Measurements from ENCODE around the gene TBC1D7. TPM values are rescaled to one million over a fixed set of nuclear protein-coding genes. Genes with fewer than 3 reads are reported as not detected.

Gene TBC1D7
- total RNA-seq, 1 donor from 2014 or later = 27.3 TPM

DNA sequence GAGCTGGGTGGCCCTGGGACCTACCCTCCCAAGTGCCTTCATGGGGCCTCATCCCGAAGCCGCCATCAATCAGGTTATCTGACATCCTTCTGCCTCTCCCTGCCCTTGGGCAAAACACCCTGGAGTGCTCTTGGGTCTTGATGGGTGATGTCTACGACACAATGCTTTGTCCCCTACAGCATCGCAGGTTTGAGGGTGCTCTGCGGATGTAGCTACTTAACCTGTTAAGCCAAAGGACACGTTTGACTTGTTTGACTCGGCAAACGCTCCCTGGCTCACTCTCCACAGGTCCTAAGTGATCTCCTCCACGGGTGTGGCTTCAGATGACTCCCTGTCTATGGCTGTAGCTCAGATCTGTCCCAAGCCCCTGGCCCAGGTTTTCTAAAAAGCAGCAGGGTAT, 35.6 kb downstream of the TBC1D7 start:
- DNase-seq (ENCODE audit: low spot score) = no peak
- peaks cover 46% of the 10 kb centered on the region for H3K36me3 Mint-ChIP-seq (ENCODE audit: low read depth)
- H3K4me1 Mint-ChIP-seq (ENCODE audit: low read depth) = no peaks in the 10 kb centered on the region
- no peak overlapping the region for H3K27ac Mint-ChIP-seq
- intact Hi-C loops (cut with micrococcal nuclease) = no loop called here
- H3K4me3 Mint-ChIP-seq = no peak overlapping the region
- H3K9me3 Mint-ChIP-seq = peaks cover 12% of the 10 kb centered on the region
- H3K27me3 Mint-ChIP-seq (ENCODE audit: insufficient read depth) = no peaks in the 10 kb centered on the region

DNA sequence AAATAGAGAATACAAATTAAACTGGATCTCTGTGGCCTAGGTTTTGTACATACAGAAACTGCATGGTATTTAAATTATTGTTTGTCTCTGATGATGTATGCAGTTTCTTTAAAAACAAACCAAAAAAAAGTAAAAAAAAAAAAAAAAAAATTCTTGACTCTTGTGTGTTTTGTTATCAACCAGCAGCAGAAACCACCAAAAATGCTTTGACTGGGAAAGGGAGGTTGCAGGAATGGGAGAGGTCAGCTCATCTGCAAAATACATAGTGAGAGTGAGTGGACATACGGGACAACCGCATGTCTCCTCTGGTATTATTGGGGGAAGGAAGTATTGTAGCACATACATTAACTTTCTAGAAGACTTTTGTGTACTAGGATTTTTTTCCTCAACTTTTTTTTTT, 38.0 kb downstream of the TBC1D7 start:
- Mint-ChIP-seq H3K9me3 (peaks cover 29% of the 10 kb centered on the region), H3K27ac (no peak overlapping the region), H3K27me3 (ENCODE audit: insufficient read depth) (no peaks in the 10 kb centered on the region), H3K36me3 (ENCODE audit: low read depth) (peaks cover 61% of the 10 kb centered on the region), H3K4me1 (ENCODE audit: low read depth) (no peaks in the 10 kb centered on the region), H3K4me3 (no peak overlapping the region)
- DNase-seq (ENCODE audit: low spot score) = no peak
- intact Hi-C loops (cut with micrococcal nuclease) = no loop called here

DNA sequence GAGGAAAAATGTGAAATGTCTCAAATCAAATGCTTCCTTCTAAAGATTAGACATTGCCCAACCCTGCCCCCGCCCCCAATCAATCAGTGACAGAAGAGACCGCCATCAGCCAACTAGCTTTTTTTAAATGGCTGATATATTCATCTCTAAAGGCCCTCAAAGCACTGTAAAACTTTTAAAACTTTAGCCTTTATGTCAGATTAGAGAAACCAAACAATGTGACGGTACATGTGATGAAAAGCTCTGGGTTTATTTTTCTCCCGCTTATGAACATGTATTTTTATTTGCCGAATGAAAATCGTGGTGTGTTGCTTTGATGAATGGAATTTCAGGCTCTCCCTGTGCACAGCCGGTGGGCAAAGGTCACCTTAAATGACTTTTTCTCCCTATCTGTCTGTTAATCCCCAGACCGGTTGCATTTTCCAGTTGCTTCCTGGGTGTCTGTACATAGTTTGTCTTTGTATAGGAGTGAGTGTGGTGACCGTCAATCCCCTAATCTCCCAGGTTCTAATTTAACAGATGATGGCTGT, 38.5 kb downstream of the TBC1D7 start:
- H3K36me3 Mint-ChIP-seq (ENCODE audit: low read depth) = peaks cover 58% of the 10 kb centered on the region
- no peaks in the 10 kb centered on the region for H3K27me3 Mint-ChIP-seq (ENCODE audit: insufficient read depth)
- H3K9me3 Mint-ChIP-seq = peaks cover 29% of the 10 kb centered on the region
- DNase-seq (ENCODE audit: low spot score) = no peak
- no peak overlapping the region for H3K27ac Mint-ChIP-seq
- no peak overlapping the region for H3K4me3 Mint-ChIP-seq
- intact Hi-C loops (cut with micrococcal nuclease) = no loop called here
- H3K4me1 Mint-ChIP-seq (ENCODE audit: low read depth) = no peaks in the 10 kb centered on the region

DNA sequence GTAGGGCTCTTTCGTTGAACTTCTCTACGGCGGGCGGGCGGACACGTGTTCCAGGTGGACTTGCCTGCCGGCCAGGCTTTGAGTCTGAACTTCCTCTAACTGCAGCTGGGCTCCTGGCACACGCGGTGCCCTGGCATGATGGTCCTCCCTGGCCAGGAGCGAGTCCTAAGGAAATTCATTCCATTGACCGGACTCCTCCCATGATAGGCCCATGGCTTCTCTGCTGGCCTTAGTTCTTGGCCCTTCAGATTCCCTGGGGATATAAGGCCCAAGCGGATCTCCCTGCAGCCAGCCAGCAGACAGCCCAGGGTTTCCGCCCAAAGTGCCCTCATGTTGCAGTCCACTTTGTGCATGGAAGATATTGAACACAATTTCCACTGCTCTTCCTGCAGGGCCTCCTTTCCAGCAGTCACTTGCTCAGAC, 39.4 kb downstream of the TBC1D7 start:
- peaks cover 50% of the 10 kb centered on the region for H3K36me3 Mint-ChIP-seq (ENCODE audit: low read depth)
- no peaks in the 10 kb centered on the region for H3K4me1 Mint-ChIP-seq (ENCODE audit: low read depth)
- intact Hi-C loops (cut with micrococcal nuclease) = no loop called here
- H3K27me3 Mint-ChIP-seq (ENCODE audit: insufficient read depth) = no peaks in the 10 kb centered on the region
- no peak overlapping the region for H3K27ac Mint-ChIP-seq
- no peak for DNase-seq (ENCODE audit: low spot score)
- no peak overlapping the region for H3K4me3 Mint-ChIP-seq
- H3K9me3 Mint-ChIP-seq = peaks cover 29% of the 10 kb centered on the region

DNA sequence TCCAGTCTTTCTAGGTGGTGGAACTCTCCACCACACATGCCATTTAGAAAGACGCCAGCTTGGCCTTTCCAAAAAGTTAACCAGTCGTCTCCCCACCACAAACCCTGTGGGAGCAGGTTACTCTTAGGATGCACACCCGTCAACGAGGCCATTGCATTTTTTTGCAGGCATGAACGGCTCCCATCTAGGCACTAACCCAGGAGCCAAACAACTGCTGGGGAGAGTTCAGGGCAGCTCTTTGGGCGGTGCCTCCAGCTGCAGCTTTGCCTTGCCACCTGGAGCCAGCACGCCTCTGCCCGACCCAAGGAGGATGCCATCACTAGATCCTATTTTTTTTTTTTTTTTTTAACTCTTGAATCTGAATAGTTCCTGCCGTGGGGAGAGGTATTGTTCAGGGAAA, 39.9 kb downstream of the TBC1D7 start:
- Mint-ChIP-seq H3K4me3 (no peak overlapping the region), H3K27ac (no peak overlapping the region), H3K4me1 (ENCODE audit: low read depth) (no peaks in the 10 kb centered on the region), H3K36me3 (ENCODE audit: low read depth) (peaks cover 47% of the 10 kb centered on the region), H3K9me3 (peaks cover 29% of the 10 kb centered on the region), H3K27me3 (ENCODE audit: insufficient read depth) (no peaks in the 10 kb centered on the region)
- intact Hi-C loops (cut with micrococcal nuclease) = no loop called here
- DNase-seq (ENCODE audit: low spot score) = no peak

DNA sequence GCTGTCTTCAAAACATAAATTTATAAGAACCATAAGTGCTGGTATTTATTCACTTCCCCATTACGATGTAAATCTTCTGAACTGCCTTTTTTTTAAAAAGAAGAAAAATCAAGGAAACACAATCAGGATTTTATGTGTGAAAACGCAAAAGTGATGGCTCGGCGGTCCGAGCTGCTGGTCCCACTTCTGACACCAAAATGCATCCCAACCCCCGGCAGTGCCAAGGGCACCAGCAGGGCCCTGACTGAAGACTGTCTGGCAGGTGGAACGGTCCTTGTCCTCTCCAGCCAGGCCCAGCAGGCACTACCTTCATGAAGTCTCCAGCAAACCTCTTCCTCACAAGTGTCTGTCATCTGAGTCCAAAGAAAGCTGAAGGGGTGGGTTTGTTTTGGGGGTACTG, 41.2 kb downstream of the TBC1D7 start:
- DNase-seq (ENCODE audit: low spot score) = no peak
- H3K27me3 Mint-ChIP-seq (ENCODE audit: insufficient read depth) = no peaks in the 10 kb centered on the region
- intact Hi-C loops (cut with micrococcal nuclease) = no loop called here
- H3K27ac Mint-ChIP-seq = no peak overlapping the region
- H3K36me3 Mint-ChIP-seq (ENCODE audit: low read depth) = peaks cover 41% of the 10 kb centered on the region
- H3K9me3 Mint-ChIP-seq = peaks cover 29% of the 10 kb centered on the region
- no peaks in the 10 kb centered on the region for H3K4me1 Mint-ChIP-seq (ENCODE audit: low read depth)
- H3K4me3 Mint-ChIP-seq = no peak overlapping the region

DNA sequence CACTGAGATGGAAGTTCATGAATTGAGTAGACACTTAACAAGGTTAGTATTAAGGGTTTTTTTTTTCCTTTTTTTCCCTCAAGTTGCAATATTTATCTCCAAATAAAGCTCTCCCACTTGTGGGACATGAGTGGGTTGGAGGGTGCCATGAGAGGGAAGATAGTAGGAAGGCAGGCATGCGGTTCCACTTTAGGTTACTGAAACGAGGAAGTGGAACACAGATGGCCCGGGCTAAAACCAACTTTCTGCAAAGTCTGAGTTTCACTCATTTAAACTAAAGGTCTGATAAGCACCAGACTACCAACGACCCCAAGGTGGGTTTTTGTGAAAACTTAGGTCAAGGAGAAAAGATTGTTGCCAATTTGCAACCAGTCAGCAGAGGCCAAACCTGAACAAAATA, 42.2 kb downstream of the TBC1D7 start:
- no peak for DNase-seq (ENCODE audit: low spot score)
- peaks cover 29% of the 10 kb centered on the region for H3K9me3 Mint-ChIP-seq
- intact Hi-C loops (cut with micrococcal nuclease) = no loop called here
- no peak overlapping the region for H3K4me3 Mint-ChIP-seq
- H3K36me3 Mint-ChIP-seq (ENCODE audit: low read depth) = peaks cover 37% of the 10 kb centered on the region
- no peaks in the 10 kb centered on the region for H3K4me1 Mint-ChIP-seq (ENCODE audit: low read depth)
- H3K27me3 Mint-ChIP-seq (ENCODE audit: insufficient read depth) = no peaks in the 10 kb centered on the region
- H3K27ac Mint-ChIP-seq = no peak overlapping the region

DNA sequence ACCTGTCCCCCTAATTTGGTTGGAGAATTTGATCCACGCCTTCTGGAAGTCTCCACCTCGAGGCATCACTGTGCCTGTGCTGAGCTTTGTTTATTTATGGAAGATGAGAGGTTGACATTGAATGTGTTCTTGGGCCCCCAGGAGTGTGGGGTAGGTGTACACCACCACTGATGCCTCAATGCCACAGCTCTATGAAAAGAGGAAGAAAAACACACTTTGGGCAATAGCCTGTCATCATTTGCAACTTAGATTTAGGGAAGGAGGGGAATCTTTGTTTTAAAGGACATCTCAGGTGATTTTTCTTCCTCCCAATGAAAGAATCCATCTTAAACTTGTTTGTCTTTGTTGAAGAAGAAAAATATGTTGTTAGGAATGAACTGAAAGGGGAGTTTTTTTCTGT, 42.6 kb downstream of the TBC1D7 start:
- DNase-seq (ENCODE audit: low spot score) = no peak
- intact Hi-C loops (cut with micrococcal nuclease) = no loop called here
- no peak overlapping the region for H3K4me3 Mint-ChIP-seq
- no peak overlapping the region for H3K27ac Mint-ChIP-seq
- peaks cover 37% of the 10 kb centered on the region for H3K36me3 Mint-ChIP-seq (ENCODE audit: low read depth)
- H3K9me3 Mint-ChIP-seq = peaks cover 29% of the 10 kb centered on the region
- no peaks in the 10 kb centered on the region for H3K27me3 Mint-ChIP-seq (ENCODE audit: insufficient read depth)
- H3K4me1 Mint-ChIP-seq (ENCODE audit: low read depth) = no peaks in the 10 kb centered on the region

DNA sequence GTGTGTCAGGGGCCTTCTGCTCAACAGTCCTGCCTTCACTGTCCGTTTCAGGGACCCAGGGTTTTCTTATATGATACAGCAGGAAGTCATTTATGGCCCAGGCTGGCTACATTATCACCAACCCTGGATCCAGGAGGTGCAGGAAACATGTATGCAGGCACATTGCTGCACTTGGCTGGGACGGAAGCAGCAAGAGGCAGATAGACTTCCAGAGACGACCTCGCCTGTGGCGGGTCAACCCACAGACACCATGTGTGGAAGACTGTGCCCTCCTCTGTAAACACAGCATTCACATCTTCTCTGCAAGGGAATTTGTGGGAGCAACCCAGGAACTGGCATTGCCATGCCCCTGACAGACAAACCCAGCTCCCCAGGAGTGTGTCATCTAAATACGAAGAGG, 43.7 kb downstream of the TBC1D7 start:
- no peak for DNase-seq (ENCODE audit: low spot score)
- Mint-ChIP-seq H3K27ac (no peak overlapping the region), H3K27me3 (ENCODE audit: insufficient read depth) (peaks cover 4% of the 10 kb centered on the region), H3K36me3 (ENCODE audit: low read depth) (peaks cover 32% of the 10 kb centered on the region), H3K9me3 (peaks cover 22% of the 10 kb centered on the region), H3K4me3 (no peak overlapping the region), H3K4me1 (ENCODE audit: low read depth) (no peaks in the 10 kb centered on the region)
- intact Hi-C loops (cut with micrococcal nuclease) = no loop called here

DNA sequence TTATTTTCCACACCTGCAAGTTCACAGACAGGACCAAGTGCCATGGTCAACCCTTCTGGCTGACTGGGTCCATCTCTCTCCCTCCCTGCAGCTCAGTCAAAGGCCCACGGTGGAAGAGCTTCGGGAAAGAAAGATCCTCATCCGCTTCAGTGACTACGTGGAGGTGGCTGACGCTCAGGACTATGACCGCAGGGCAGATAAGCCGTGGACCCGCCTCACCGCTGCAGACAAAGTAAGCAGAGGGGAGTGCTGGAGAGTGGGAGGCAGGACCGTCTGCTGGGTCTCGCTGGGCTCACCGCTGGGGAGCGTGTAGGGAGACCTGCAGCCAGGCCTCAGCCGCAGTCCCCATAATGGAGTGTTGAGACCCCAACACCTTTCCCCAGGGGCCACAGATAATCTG, 45.0 kb downstream of the TBC1D7 start:
- peaks cover 20% of the 10 kb centered on the region for H3K36me3 Mint-ChIP-seq (ENCODE audit: low read depth)
- H3K4me3 Mint-ChIP-seq = no peak overlapping the region
- no peak overlapping the region for H3K27ac Mint-ChIP-seq
- no peaks in the 10 kb centered on the region for H3K4me1 Mint-ChIP-seq (ENCODE audit: low read depth)
- peaks cover 6% of the 10 kb centered on the region for H3K27me3 Mint-ChIP-seq (ENCODE audit: insufficient read depth)
- intact Hi-C loops (cut with micrococcal nuclease) = no loop called here
- H3K9me3 Mint-ChIP-seq = peaks cover 21% of the 10 kb centered on the region
- no peak for DNase-seq (ENCODE audit: low spot score)

DNA sequence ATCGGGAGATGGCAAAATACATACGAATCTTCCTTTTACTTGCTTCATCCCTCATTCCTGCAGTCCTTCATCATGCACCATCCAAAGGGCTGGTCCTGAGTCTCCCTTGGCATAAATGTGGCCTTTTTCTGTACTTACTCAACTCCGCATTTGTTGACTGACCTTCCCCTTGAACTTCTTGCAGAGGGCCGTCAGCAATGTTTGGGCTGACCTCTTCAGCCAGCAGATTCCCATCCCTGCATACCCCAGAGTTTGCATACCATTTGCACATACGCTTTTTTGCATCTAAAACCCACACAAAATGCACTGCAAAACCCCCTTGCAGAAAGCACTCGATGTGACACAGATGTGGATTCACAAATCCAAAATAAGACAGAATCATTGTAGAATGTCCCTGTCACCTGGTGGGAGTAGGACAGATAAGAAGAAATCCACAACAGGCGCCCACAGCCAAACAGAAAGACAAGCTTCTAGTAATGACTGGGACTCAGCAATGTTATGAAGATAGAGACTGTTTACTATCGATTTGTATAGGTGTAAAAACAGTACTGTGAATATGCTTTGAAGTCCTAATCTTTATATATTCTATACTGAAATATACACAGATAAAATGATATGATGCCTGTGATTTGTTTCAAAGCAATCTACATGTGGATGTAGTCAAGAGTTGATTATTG, 45.8 kb downstream of the TBC1D7 start:
- Mint-ChIP-seq H3K27ac (no peak overlapping the region), H3K9me3 (peaks cover 16% of the 10 kb centered on the region), H3K4me3 (no peak overlapping the region), H3K27me3 (ENCODE audit: insufficient read depth) (peaks cover 10% of the 10 kb centered on the region), H3K36me3 (ENCODE audit: low read depth) (peaks cover 14% of the 10 kb centered on the region), H3K4me1 (ENCODE audit: low read depth) (no peaks in the 10 kb centered on the region)
- DNase-seq (ENCODE audit: low spot score) = no peak
- intact Hi-C loops (cut with micrococcal nuclease) = no loop called here

DNA sequence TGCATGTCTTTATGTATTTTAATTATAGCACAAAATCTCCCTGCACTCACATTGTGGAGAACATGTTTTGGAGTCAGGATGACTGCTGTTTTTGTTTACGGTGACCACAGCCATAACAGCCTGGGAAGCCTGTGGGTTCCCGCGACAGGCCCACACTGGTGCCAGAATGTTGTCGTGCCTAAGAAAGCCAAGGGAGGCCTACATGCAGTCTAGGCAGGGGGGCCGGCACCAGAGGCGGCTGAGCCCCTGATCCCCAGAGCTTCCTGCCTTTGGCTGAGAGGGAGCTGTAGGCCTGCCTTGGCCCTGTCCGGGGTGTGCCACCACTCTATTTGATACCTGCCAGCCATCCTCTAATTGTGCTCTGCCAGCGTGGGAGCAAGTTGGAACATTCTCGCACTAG, 46.7 kb downstream of the TBC1D7 start:
- H3K4me1 Mint-ChIP-seq (ENCODE audit: low read depth) = no peaks in the 10 kb centered on the region
- H3K9me3 Mint-ChIP-seq = peaks cover 9% of the 10 kb centered on the region
- no peak overlapping the region for H3K27ac Mint-ChIP-seq
- H3K36me3 Mint-ChIP-seq (ENCODE audit: low read depth) = peaks cover 6% of the 10 kb centered on the region
- peaks cover 10% of the 10 kb centered on the region for H3K27me3 Mint-ChIP-seq (ENCODE audit: insufficient read depth)
- no peak for DNase-seq (ENCODE audit: low spot score)
- intact Hi-C loops (cut with micrococcal nuclease) = no loop called here
- H3K4me3 Mint-ChIP-seq = no peak overlapping the region

DNA sequence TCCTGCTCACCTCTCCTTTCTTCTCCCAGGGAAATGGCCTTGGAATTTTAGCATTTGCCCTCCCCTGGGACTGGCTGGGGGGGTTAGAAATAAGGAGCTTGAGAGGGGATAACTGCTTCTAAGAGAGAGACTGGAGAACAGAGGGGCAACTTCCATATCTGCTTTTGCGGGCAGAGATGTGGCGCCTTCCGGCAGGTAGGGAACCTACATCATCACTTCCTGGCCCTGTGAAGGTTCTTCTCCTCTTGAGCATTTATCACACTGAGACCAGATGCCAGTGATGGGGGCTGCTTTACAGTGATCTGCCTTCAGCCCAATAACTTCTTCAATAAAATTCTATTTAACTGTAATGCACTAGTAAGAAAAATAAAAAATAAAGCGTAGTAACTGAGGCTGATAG, 48.1 kb downstream of the TBC1D7 start:
- Mint-ChIP-seq H3K27me3 (ENCODE audit: insufficient read depth) (peaks cover 10% of the 10 kb centered on the region), H3K9me3 (no peaks in the 10 kb centered on the region), H3K36me3 (ENCODE audit: low read depth) (no peaks in the 10 kb centered on the region), H3K27ac (no peak overlapping the region), H3K4me3 (no peak overlapping the region), H3K4me1 (ENCODE audit: low read depth) (no peaks in the 10 kb centered on the region)
- intact Hi-C loops (cut with micrococcal nuclease) = no loop called here
- DNase-seq (ENCODE audit: low spot score) = no peak

DNA sequence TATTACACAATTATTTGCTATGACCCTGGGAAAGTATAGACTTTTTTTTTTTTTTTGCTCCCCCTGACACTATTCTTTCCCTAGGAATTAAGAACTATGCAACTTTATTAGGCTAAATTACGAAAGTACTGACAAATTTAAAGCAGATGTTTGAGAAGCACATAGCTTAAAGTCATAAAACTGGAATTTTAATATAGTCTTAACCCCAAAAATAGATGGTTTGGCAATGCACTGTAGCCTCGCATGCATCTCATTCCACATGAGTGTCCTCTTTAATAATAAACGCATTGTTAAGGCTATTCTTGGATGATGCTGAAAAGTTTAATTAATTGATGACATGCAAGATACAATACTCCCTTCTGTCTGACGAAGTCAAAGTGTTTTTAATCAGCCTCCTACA, 49.3 kb downstream of the TBC1D7 start:
- Mint-ChIP-seq H3K9me3 (no peaks in the 10 kb centered on the region), H3K27me3 (ENCODE audit: insufficient read depth) (peaks cover 14% of the 10 kb centered on the region), H3K27ac (no peak overlapping the region), H3K36me3 (ENCODE audit: low read depth) (no peaks in the 10 kb centered on the region), H3K4me3 (no peak overlapping the region), H3K4me1 (ENCODE audit: low read depth) (peaks cover 8% of the 10 kb centered on the region)
- intact Hi-C loops (cut with micrococcal nuclease) = no loop called here
- DNase-seq (ENCODE audit: low spot score) = no peak
